GM12874 (cell line): Measurements from ENCODE around the gene NRXN3.

Experiments
- CTCF ChIP-seq: IDR thresholded peaks from 2 replicates; pipeline ENCODE4 v1.5.1; 2011; ENCODE audit warnings: low read depth, mild to moderate bottlenecking, control low read depth, low read length, moderate library complexity; ENCODE audit not compliant: insufficient read depth

The NRXN3 gene

GRCh38 chr14:79179985-79180384 lies 1009.8 kb downstream of the NRXN3 start:
- no peak for TF ChIP-seq CTCF

- TF ChIP-seq CTCF = no peak
Observed at GRCh38 chr14:79180656-79181055, 1010.5 kb downstream of the NRXN3 start.

- TF ChIP-seq CTCF = no peak
Observed at GRCh38 chr14:79186523-79186922, 1016.4 kb downstream of the NRXN3 start.

- TF ChIP-seq CTCF = no peak
Observed at GRCh38 chr14:79193689-79194477, 1023.7 kb downstream of the NRXN3 start.

- no peak for TF ChIP-seq CTCF
Observed at GRCh38 chr14:79196216-79196615, 1026.0 kb downstream of the NRXN3 start.

- no peak for TF ChIP-seq CTCF
Observed at GRCh38 chr14:79197516-79197915, 1027.3 kb downstream of the NRXN3 start.

- no peak for TF ChIP-seq CTCF
Observed at GRCh38 chr14:79199217-79199616, 1029.0 kb downstream of the NRXN3 start.
